Endothelial cell of umbilical vein (primary cell): ENCODE results near the gene MICAL3. TPM values are rescaled to one million over a fixed set of nuclear protein-coding genes. Genes with fewer than 3 reads are reported as not detected.

Experiments used
- BruUV-seq: library from RNA; stranded (reverse); fragments of 400-500 nt; replicated peaks from 2 replicates; lab custom pipeline; 2021; lab: Mats Ljungman, UMichigan
- CTCF ChIA-PET: fragments of 300-600, 350-600 bp; sonication (Branson Sonifier 250); formaldehyde crosslinking; loops from one replicate; lab custom pipeline; 2021; ENCODE audit warnings: antibody characterized with exemption, inconsistent platforms; lab: Charles Lee
- POLR2A ChIA-PET: fragments of 300-600, 350-600 bp; sonication (Branson Sonifier 250); formaldehyde crosslinking; loops from one replicate; lab custom pipeline; 2021; ENCODE audit warnings: antibody characterized with exemption, inconsistent platforms; lab: Charles Lee
- DNase-seq: peaks from one replicate; pipeline ENCODE4 v3.0.0-alpha.2; 2011; ENCODE audit warnings: low read depth, low spot score
- FAIRE-seq: peaks from 2 replicates; lab custom pipeline; 2011; peaks lifted over from hg19 to GRCh38; lab: Jason Lieb, UNC
- H2AFZ ChIP-seq: 2 replicates; pipeline ENCODE4 v1.6.0; 2012; ENCODE audit warnings: low read depth, low read length, control low read depth, inconsistent platforms
- H3K27ac ChIP-seq: 2 replicates; pipeline ENCODE4 v1.5.1; 2011; ENCODE audit warnings: low read depth, mild to moderate bottlenecking, control low read depth, low read length, moderate library complexity; ENCODE audit not compliant: insufficient read depth
- H3K27me3 ChIP-seq, 2 experiments: 2 replicates each; pipeline versions ENCODE4 v1.6.0 to v1.6.1; 2011; ENCODE audit warnings: low read length in 2 of 2, mixed read lengths in 1 of 2; ENCODE audit not compliant: control insufficient read depth in 2 of 2, insufficient read depth in 2 of 2
- H3K36me3 ChIP-seq, 2 experiments: 2 replicates in 1 of 2; 3 replicates in 1 of 2; pipeline ENCODE4 v1.5.1; 2011; ENCODE audit warnings: low read length in 2 of 2, mild to moderate bottlenecking in 1 of 2, moderate library complexity in 1 of 2; ENCODE audit not compliant: control insufficient read depth in 2 of 2, insufficient read depth in 2 of 2; ENCODE audit errors: extremely low read depth in 1 of 2
- H3K4me1 ChIP-seq: 3 replicates; pipeline ENCODE4 v1.5.1; 2011; ENCODE audit warnings: mild to moderate bottlenecking, low read length; ENCODE audit not compliant: control insufficient read depth, insufficient read depth; ENCODE audit errors: extremely low read depth
- H3K4me2 ChIP-seq: 2 replicates; pipeline ENCODE4 v1.6.1; 2011; ENCODE audit warnings: low read length, control low read depth, mixed read lengths; ENCODE audit not compliant: insufficient read depth
- H3K4me3 ChIP-seq, 3 experiments: fragments of 200-600 bp in 1 of 3; sonication (generic), shearing (Covaris generic) in 1 of 3; replicated peaks in 1 of 3; 2 replicates each; pipeline ENCODE4 v1.5.1; 2011 to 2016; ENCODE audit warnings: control low read depth in 3 of 3, low read length in 3 of 3, mild to moderate bottlenecking in 2 of 3, inconsistent platforms in 1 of 3, low read depth in 1 of 3, moderate library complexity in 1 of 3; ENCODE audit not compliant: insufficient read depth in 1 of 3
- H3K79me2 ChIP-seq: 2 replicates; pipeline ENCODE4 v1.6.0; 2012; ENCODE audit warnings: low read length, inconsistent platforms; ENCODE audit not compliant: control insufficient read depth, insufficient read depth
- H3K9ac ChIP-seq: replicated peaks from 2 replicates; pipeline ENCODE3; 2011; ENCODE audit warnings: low read length, control low read depth; ENCODE audit not compliant: insufficient read depth; ENCODE audit errors: extremely low read depth
- H3K9me1 ChIP-seq: replicated peaks from 3 replicates; pipeline ENCODE4 v1.6.0; 2011; ENCODE audit warnings: mild to moderate bottlenecking, low read length; ENCODE audit not compliant: control insufficient read depth, insufficient read depth; ENCODE audit errors: extremely low read depth
- H3K9me3 ChIP-seq: replicated peaks from 2 replicates; pipeline ENCODE4 v1.5.1; 2012; ENCODE audit warnings: low read length, inconsistent platforms; ENCODE audit not compliant: control insufficient read depth, insufficient read depth
- H4K20me1 ChIP-seq: replicated peaks from 2 replicates; pipeline ENCODE3; 2011; ENCODE audit warnings: mild to moderate bottlenecking, low read length; ENCODE audit not compliant: control insufficient read depth, insufficient read depth; ENCODE audit errors: extremely low read depth
- CTCF ChIP-seq, 2 donors: IDR thresholded peaks; 1 replicate in 1 of 2; 2 replicates in 1 of 2; pipeline ENCODE4 v1.5.1; 2011; ENCODE audit warnings: low read length in 2 of 2, mild to moderate bottlenecking in 2 of 2, moderate library complexity in 2 of 2, control low read depth in 1 of 2, inconsistent platforms in 1 of 2, low read depth in 1 of 2; ENCODE audit not compliant: insufficient read depth in 1 of 2; ENCODE audit errors: extremely low read depth in 1 of 2
- EZH2 ChIP-seq: IDR thresholded peaks from 2 replicates; pipeline ENCODE4 v1.6.1; 2012; ENCODE audit warnings: borderline replicate concordance, low read depth, mild to moderate bottlenecking, moderate library complexity, low read length, inconsistent platforms; ENCODE audit not compliant: severe bottlenecking
- GATA2 ChIP-seq: IDR thresholded peaks from 2 replicates; pipeline ENCODE4 v1.7.0; 2011; ENCODE audit warnings: low read depth, mild to moderate bottlenecking, moderate library complexity, mixed read lengths, low read length; ENCODE audit not compliant: insufficient read length, insufficient read depth
- JUN ChIP-seq: IDR thresholded peaks from 2 replicates; pipeline ENCODE4 v1.6.1; 2011; ENCODE audit warnings: borderline replicate concordance, low read depth; ENCODE audit not compliant: insufficient read length, insufficient read depth
- MAX ChIP-seq: IDR thresholded peaks from 2 replicates; pipeline ENCODE4 v1.6.1; 2011; ENCODE audit not compliant: insufficient read depth, insufficient read length
- MYC ChIP-seq: IDR thresholded peaks from one replicate; pipeline ENCODE4 v1.6.1; 2011; ENCODE audit warnings: mild to moderate bottlenecking, low read depth, low read length
- POLR2AphosphoS5 ChIP-seq: IDR thresholded peaks from 2 replicates; pipeline ENCODE4 v1.6.1; 2012; ENCODE audit warnings: low read depth, mild to moderate bottlenecking, control low read depth, low read length, moderate library complexity; ENCODE audit not compliant: insufficient read depth
- dilution Hi-C: fragments of 300-500 bp; cut with MboI; formaldehyde crosslinking; loops from one replicate; pipeline ENCODE4 v1.15.0; 2019; ENCODE audit warnings: low sequenced_read_pairs; ENCODE audit not compliant: extremely low pct_ligation_motif_present
- intact Hi-C: fragments of 100-400 bp; cut with micrococcal nuclease; formaldehyde crosslinking; loops from one replicate; pipeline ENCODE4 v1.10.0; 2022
- polyA plus RNA-seq, 4 experiments: library from polyadenylated mRNA; depleted of rRNA in 3 of 4; stranded (reverse) in 3 of 4; unstranded in 1 of 4; fragments of >200 nt; gene quantifications; 2 replicates each; pipeline versions ENCODE4 v1.2.1 to v1.2.3, GENCODE V29; 2011 to 2012; ENCODE audit warnings: missing spikeins in 1 of 4
- total RNA-seq: library from RNA; stranded (reverse); gene quantifications from 2 replicates; pipeline ENCODE4 v1.2.3, GENCODE V29; 2021

MICAL3 gene
- total and polyA plus RNA-seq, 2 donors (not counting 3 experiments of a cell fraction or from before 2014, with no cell fraction given) = 14.5 to 63.7 TPM

GRCh38 chr22:17884084-17884483, 140.3 kb downstream of the MICAL3 start:
- FAIRE-seq (no peak), DNase-seq (no peak)
- no peaks in the 10 kb centered on the region for H3K9me1 ChIP-seq
- no peaks in the 10 kb centered on the region for H3K79me2 ChIP-seq
- no peaks in the 10 kb centered on the region for H3K27me3 ChIP-seq
- intact Hi-C loops (no loop called here), dilution Hi-C loops (no loop called here)
- no peaks in the 10 kb centered on the region for H3K9me3 ChIP-seq
- no peak overlapping the region for H3K9ac ChIP-seq
- no peak overlapping the region for H3K4me3 ChIP-seq
- H3K4me2 ChIP-seq = no peak overlapping the region
- no peak overlapping the region for H3K27ac ChIP-seq
- H4K20me1 ChIP-seq = no peaks in the 10 kb centered on the region
- peaks cover 11 to 26% of the 10 kb centered on the region in 2 experiments for H3K36me3 ChIP-seq
- TF ChIP-seq CTCF (IDR thresholded peaks at IDR 0.05; ENCODE audit: extremely low read depth in 1 of 2, insufficient read depth in 1 of 2, low read depth in 1 of 2, low read length in 2 of 2) = no peak
- TF ChIP-seq EZH2 = no peak
- no peak for TF ChIP-seq JUN
- TF ChIP-seq GATA2 = no peak
- no peak for TF ChIP-seq POLR2AphosphoS5
- TF ChIP-seq MYC = no peak
- TF ChIP-seq MAX = no peak
- POLR2A ChIA-PET = no interaction called here
- no peak overlapping the region for H2AFZ ChIP-seq
- BruUV-seq = no TSS peak
- CTCF ChIA-PET = interaction anchor here (1.0 to 1.9 kb wide), 3 partner anchors 27 to 194 kb away, joined by 4 to 7 read pairs (median 5); partner anchors contain the start of gene PEX26
- H3K4me1 ChIP-seq = no peaks in the 10 kb centered on the region
